Coronary artery (tissue), 2 donors: Measurements from ENCODE around the gene CTDP1.

Source experiments
- DNase-seq: peaks from one replicate; pipeline ENCODE4 v3.0.0-alpha.2; 2017; ENCODE audit warnings: low spot score
- H3K27ac ChIP-seq, 2 donors: fragments of 200-600 bp; sonication (generic); one replicate each; pipeline ENCODE4 v1.5.1; 2016 to 2019
- H3K4me3 ChIP-seq: fragments of 200-600 bp; sonication (generic); 2 replicates; pipeline ENCODE4 v1.5.1; 2016; ENCODE audit warnings: mild to moderate bottlenecking, moderate library complexity
- TF ChIP-seq, protein P1 (sequence below): fragments of 200-600 bp; sonication (generic); IDR thresholded peaks from one replicate; pipeline ENCODE4 v1.5.1; 2019; ENCODE audit warnings: antibody characterized with exemption

Gene CTDP1

DNA sequence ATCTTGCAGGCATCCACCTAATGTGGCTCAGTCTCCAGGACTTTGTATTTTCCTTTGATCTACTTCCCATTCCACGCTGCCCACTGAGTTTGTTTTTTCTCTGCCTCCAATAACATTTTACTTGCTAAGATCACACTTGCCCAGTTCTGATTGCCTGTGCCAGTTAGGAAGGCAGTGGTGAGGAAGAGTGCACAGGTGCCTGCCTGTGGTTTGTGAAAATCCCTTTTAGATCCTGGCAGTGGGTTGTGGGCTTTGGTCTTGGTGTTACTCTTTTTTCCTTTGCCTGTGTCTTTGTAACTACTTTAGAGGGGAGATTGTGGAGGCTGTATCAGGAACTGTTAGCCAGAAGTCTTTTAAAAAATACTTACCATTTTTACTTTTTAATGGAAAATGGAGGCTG is 81.3 kb downstream of the CTDP1 start:
- DNase-seq: no peak
- Histone ChIP-seq H3K27ac (no peak overlapping the region), H3K4me3 (no peak overlapping the region)
- TF ChIP-seq, protein P1, sequence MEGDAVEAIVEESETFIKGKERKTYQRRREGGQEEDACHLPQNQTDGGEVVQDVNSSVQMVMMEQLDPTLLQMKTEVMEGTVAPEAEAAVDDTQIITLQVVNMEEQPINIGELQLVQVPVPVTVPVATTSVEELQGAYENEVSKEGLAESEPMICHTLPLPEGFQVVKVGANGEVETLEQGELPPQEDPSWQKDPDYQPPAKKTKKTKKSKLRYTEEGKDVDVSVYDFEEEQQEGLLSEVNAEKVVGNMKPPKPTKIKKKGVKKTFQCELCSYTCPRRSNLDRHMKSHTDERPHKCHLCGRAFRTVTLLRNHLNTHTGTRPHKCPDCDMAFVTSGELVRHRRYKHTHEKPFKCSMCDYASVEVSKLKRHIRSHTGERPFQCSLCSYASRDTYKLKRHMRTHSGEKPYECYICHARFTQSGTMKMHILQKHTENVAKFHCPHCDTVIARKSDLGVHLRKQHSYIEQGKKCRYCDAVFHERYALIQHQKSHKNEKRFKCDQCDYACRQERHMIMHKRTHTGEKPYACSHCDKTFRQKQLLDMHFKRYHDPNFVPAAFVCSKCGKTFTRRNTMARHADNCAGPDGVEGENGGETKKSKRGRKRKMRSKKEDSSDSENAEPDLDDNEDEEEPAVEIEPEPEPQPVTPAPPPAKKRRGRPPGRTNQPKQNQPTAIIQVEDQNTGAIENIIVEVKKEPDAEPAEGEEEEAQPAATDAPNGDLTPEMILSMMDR: no peak

DNA sequence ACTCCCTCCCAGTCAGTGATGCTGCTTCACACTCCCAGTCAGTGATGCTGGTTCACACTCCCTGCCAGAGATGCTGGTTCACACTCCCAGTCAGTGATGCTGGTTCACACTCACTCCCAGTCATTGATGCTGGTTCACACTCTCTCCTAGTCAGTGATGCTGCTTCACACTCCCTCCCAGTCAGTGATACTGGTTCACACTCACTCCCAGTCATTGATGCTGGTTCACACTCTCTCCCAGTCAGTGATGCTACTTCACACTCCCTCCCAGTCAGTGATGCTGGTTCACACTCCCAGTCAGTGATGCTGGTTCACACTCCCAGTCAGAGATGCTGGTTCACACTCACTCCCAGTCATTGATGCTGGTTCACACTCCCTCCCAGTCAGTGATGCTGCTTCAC is 83.8 kb downstream of the CTDP1 start:
- Histone ChIP-seq H3K4me3 (no peak overlapping the region), H3K27ac (no peak overlapping the region)
- no peak for DNase-seq
- TF ChIP-seq, protein P1: no peak

DNA sequence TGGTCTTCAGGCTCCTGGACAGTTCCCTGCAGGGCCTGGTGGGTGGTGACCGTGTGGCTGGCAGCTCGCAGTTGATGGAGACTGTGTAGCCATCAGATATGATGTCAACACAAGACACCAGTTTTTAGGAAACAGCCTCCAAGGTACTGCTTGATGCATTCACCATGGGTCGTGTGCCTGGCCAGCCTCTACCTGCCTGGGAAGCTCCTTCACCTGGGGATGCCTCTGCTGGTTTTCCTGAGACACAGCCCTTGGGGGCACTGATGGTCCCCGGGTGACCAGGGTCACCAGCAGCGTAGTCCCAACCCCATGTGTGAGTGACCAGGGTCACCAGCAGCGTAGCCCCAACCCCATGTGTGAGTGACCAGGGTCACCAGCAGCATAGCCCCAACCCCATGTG is 84.5 kb downstream of the CTDP1 start:
- Histone ChIP-seq H3K4me3 (no peak overlapping the region), H3K27ac (no peak overlapping the region)
- no peak for DNase-seq
- TF ChIP-seq, protein P1: no peak

DNA sequence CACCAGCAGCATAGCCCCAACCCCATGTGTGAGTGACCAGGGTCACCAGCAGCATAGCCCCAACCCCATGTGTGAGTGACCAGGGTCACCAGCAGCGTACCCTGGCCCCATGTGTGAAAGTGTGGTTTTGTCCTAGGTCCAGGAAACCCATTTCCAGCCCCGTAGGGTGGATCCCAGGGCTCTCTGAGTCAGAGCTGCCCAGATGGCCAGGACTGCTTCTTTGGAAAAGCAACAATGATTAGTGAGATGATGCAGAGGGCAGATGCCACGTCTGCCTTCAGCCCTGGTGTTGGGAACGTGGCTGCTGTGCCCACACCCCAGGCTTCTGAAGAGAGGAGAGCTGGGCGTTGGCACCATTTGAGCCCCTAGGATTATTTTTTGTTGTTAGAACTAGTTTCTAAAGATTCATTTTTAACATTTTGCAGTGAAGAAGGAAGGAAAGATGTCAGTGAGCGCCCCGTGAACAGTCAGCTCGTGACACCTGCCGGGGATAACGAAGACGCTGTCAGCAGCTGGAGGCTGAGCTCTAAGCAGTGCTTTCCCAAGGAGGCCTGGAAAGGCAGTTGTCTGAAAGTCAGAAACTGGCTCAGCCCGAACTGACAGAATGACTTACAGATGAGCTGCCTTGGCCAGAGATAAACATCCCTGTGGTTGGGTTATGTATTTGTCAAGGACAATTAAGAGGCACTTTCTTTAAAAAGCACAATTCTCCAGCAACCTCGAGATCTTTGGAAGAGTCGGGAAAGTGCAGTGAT is 86.1 kb downstream of the CTDP1 start:
- H3K27ac ChIP-seq: no peak overlapping the region
- H3K4me3 ChIP-seq: no peak overlapping the region
- TF ChIP-seq, protein P1: no peak
- DNase-seq: no peak

DNA sequence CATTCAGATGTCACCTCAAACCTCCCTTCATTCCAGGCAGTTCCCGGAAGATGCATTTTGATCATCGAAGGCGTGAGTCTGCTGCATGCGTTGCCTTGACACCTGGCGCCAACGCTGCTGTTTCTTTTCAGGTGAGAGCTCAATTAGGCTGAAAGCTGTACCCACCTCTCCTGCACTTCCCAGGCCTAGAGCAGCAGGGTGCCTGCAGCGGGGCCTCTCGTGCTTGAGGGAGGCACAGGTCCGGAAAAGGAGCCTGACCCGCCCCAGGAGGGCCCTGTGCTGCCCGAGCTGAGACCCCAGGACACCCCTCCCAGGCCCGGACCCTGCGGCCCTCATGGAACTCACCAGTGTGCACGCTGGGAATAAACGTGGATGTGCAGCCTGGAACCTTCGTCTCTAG is 86.7 kb downstream of the CTDP1 start:
- DNase-seq: no peak

DNA sequence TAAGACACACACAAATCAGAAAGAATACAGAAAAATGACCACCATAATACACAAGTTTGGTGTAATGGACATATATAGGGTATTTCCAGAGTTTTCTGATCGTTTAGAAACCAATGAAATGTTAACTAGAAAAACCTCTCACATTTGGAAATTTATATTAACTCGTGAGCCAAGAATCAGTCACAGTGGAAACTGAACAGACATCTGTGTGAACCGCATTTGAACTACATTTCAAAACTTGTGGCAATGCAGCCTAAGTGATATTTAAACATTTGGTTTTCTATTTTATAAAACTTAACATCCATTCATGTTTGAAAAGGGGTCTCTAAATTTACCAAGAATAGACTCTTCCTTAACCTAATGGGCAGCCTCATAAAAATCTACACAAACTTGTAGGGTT is 89.1 kb downstream of the CTDP1 start:
- TF ChIP-seq, protein P1: no peak
- no peak overlapping the region for H3K27ac ChIP-seq
- no peak for DNase-seq
- no peak overlapping the region for H3K4me3 ChIP-seq

More for the DNA sequence above, 86.7 kb downstream of the CTDP1 start:
- TF ChIP-seq, protein P1: no peak
- Histone ChIP-seq H3K27ac (no peak overlapping the region), H3K4me3 (no peak overlapping the region)
